ENCODE data around the gene AIG1.

Gene AIG1

DNA sequence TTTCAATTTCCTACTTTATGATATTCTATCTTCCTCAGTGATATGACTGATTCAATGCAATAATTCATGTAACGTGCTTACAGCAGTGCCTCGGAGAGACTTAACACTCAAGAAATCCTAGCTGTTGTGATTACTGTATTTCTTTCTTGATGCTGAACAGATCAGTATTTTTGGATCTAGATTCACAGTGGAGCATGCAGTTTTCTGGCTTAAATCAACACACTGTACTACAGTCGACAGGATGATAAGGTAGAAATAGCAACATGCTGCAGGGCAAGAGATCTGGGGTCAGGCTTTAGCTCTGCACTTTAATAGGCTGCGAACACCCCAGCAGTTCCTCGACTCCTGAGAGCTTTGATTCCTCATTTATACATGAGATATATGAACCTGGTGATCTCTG is 161.0 kb downstream of the AIG1 start:
- no peaks in the 10 kb centered on the region for H3K9me3 ChIP-seq
- H3K4me1 ChIP-seq = no peaks in the 10 kb centered on the region
- DNase-seq = no peak
- H3K4me3 ChIP-seq (ENCODE audit: low read depth, low read length) = no peak overlapping the region
- TF ChIP-seq, protein P1, sequence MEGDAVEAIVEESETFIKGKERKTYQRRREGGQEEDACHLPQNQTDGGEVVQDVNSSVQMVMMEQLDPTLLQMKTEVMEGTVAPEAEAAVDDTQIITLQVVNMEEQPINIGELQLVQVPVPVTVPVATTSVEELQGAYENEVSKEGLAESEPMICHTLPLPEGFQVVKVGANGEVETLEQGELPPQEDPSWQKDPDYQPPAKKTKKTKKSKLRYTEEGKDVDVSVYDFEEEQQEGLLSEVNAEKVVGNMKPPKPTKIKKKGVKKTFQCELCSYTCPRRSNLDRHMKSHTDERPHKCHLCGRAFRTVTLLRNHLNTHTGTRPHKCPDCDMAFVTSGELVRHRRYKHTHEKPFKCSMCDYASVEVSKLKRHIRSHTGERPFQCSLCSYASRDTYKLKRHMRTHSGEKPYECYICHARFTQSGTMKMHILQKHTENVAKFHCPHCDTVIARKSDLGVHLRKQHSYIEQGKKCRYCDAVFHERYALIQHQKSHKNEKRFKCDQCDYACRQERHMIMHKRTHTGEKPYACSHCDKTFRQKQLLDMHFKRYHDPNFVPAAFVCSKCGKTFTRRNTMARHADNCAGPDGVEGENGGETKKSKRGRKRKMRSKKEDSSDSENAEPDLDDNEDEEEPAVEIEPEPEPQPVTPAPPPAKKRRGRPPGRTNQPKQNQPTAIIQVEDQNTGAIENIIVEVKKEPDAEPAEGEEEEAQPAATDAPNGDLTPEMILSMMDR (IDR thresholded peaks at IDR 0.05; ENCODE audit: low read depth, low read length) = no peak
- H3K27me3 ChIP-seq = no peaks in the 10 kb centered on the region
- H3K36me3 ChIP-seq = no peaks in the 10 kb centered on the region

- TF ChIP-seq, protein P1 (IDR thresholded peaks at IDR 0.05; ENCODE audit: low read depth, low read length) = no peak
- Histone ChIP-seq H3K4me1 (no peaks in the 10 kb centered on the region), H3K27me3 (no peaks in the 10 kb centered on the region), H3K4me3 (ENCODE audit: low read depth, low read length) (no peak overlapping the region), H3K9me3 (no peaks in the 10 kb centered on the region), H3K36me3 (no peaks in the 10 kb centered on the region)
- DNase-seq = no peak
These were observed 161.6 kb downstream of the AIG1 start for GRCh38 chr6:143222310-143222709.

GRCh38 chr6:143222801-143223231 is 162.1 kb downstream of the AIG1 start:
- no peak for DNase-seq
- Histone ChIP-seq H3K27me3 (no peaks in the 10 kb centered on the region), H3K36me3 (no peaks in the 10 kb centered on the region), H3K4me1 (no peaks in the 10 kb centered on the region), H3K4me3 (ENCODE audit: low read depth, low read length) (no peak overlapping the region), H3K9me3 (no peaks in the 10 kb centered on the region)
- TF ChIP-seq, protein P1 (IDR thresholded peaks at IDR 0.05; ENCODE audit: low read depth, low read length) = no peak

DNA sequence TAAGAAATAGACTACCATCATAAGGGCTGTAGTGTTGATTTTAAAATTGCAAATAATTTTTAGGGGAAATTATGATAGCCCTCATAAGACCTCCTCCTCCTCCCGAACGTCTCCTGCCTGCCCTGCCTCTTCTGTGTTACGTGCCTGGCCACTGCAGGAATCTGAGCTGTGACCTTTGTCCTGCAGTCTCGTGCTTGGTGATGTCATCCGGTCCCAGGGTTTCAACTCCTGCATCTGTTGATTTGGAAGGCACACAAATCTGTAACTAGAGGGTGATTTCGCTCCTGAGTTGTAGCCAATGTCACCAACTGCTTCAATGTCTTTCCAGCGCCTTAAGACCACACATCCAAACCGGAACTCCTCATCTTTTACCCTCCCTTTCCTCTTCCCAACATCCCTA is 163.2 kb downstream of the AIG1 start:
- H3K9me3 ChIP-seq = no peaks in the 10 kb centered on the region
- no peaks in the 10 kb centered on the region for H3K36me3 ChIP-seq
- no peak overlapping the region for H3K4me3 ChIP-seq (ENCODE audit: low read depth, low read length)
- H3K27me3 ChIP-seq = no peaks in the 10 kb centered on the region
- DNase-seq = no peak
- TF ChIP-seq, protein P1 (IDR thresholded peaks at IDR 0.05; ENCODE audit: low read depth, low read length) = no peak
- no peaks in the 10 kb centered on the region for H3K4me1 ChIP-seq

DNA sequence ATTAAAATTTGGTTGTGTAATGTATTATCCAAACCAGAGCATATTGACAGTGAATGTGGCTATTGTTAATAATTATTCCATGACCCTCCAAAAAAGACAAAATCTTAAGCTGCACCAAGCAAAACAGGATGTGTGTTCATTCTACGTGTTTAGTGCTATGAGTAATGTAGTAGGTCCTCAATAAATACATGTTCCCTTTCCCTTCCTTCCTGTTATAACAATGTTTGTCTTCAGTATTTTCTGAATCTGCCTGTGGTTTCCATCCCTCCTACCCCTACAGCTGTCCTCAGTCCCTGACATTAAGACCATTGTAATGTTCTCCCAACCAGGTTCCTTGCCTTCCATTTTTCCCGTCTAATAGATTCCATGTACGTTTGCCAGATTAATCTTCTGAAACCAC is 163.8 kb downstream of the AIG1 start:
- H3K4me1 ChIP-seq = no peaks in the 10 kb centered on the region
- no peak overlapping the region for H3K4me3 ChIP-seq (ENCODE audit: low read depth, low read length)
- H3K36me3 ChIP-seq = no peaks in the 10 kb centered on the region
- no peaks in the 10 kb centered on the region for H3K27me3 ChIP-seq
- TF ChIP-seq, protein P1 (IDR thresholded peaks at IDR 0.05; ENCODE audit: low read depth, low read length) = no peak
- H3K9me3 ChIP-seq = no peaks in the 10 kb centered on the region
- DNase-seq = no peak

DNA sequence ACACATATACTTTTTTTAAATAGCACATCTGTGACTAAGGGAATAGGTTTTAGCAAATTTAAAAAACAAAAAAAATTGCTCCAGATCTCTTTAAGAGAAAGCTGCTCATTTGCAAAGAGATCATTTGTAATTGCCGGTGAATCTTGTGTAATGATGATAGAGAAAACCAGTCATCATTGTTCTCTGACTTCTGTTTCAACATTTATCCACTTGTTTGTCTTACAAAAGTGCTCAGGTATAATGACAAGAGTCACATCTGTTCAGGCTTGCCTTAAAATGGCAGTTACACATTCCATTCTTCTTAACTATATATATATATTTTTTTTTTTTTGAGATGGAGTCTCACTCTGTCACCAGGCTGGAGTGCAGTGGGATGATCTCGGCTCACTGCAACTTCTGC is 165.2 kb downstream of the AIG1 start:
- DNase-seq = no peak
- Histone ChIP-seq H3K27me3 (no peaks in the 10 kb centered on the region), H3K9me3 (no peaks in the 10 kb centered on the region), H3K4me1 (no peaks in the 10 kb centered on the region), H3K36me3 (no peaks in the 10 kb centered on the region), H3K4me3 (ENCODE audit: low read depth, low read length) (no peak overlapping the region)
- TF ChIP-seq, protein P1 (IDR thresholded peaks at IDR 0.05; ENCODE audit: low read depth, low read length) = no peak

Data from BE2C (cell line).